GM12875 (cell line): Measurements from ENCODE around the gene COL8A1.

Experiments
- H3K4me3 ChIP-seq: one replicate; pipeline ENCODE4 v1.5.1; 2011; ENCODE audit warnings: low read depth, low read length, control low read depth
- TF ChIP-seq, protein P1 (sequence below): IDR thresholded peaks from 2 replicates; pipeline ENCODE4 v1.5.1; 2011; ENCODE audit warnings: low read depth, mild to moderate bottlenecking, control low read depth, inconsistent platforms, low read length, moderate library complexity, borderline replicate concordance; ENCODE audit not compliant: insufficient read depth

COL8A1 gene

DNA sequence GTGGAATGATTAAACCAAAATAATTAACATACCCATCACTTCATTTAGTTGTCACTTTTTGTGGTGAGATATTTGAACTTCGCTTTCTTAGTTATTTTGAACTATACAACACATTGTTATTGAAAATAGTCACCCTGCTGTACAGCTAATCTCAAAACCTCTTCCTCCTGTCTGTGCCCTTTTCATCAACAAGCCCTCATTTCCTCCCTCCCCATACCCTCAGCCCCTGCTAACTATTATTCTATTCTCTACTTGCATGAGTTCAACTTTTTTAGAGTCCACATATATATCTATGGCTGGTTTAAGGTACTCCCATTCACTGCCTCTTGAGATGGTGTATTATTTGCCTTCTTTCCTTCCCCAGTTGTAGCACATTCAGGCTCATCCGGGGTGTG, 32.2 kb downstream of the COL8A1 start:
- no peak overlapping the region for H3K4me3 ChIP-seq
- TF ChIP-seq, protein P1, sequence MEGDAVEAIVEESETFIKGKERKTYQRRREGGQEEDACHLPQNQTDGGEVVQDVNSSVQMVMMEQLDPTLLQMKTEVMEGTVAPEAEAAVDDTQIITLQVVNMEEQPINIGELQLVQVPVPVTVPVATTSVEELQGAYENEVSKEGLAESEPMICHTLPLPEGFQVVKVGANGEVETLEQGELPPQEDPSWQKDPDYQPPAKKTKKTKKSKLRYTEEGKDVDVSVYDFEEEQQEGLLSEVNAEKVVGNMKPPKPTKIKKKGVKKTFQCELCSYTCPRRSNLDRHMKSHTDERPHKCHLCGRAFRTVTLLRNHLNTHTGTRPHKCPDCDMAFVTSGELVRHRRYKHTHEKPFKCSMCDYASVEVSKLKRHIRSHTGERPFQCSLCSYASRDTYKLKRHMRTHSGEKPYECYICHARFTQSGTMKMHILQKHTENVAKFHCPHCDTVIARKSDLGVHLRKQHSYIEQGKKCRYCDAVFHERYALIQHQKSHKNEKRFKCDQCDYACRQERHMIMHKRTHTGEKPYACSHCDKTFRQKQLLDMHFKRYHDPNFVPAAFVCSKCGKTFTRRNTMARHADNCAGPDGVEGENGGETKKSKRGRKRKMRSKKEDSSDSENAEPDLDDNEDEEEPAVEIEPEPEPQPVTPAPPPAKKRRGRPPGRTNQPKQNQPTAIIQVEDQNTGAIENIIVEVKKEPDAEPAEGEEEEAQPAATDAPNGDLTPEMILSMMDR, result no peak

GRCh38 chr3:99674086-99674789, 35.8 kb downstream of the COL8A1 start:
- no peak overlapping the region for H3K4me3 ChIP-seq
- TF ChIP-seq, protein P1, result no peak

GRCh38 chr3:99678023-99678422, 39.6 kb downstream of the COL8A1 start:
- H3K4me3 ChIP-seq, result no peak overlapping the region
- TF ChIP-seq, protein P1, result no peak

GRCh38 chr3:99678896-99679295, 40.5 kb downstream of the COL8A1 start:
- TF ChIP-seq, protein P1, result no peak
- no peak overlapping the region for H3K4me3 ChIP-seq

DNA sequence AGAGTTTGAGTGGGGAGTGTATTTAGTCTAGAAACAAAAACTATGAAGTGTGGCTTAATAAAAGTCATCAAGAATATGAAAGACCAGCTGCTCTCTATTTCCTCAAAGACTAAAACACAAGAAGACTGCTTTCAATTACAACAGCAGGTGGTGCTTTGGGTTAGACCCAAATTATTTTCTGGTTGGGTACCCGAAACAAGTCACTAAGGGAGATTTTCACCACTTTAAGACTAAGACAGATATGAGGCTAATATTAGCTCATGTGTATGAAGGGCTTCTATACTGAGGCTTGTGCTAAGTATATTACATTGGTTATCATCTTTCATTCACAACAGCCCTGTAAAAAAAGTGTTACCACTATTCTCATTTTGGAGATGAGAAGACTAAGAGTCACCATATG, 43.1 kb downstream of the COL8A1 start:
- no peak overlapping the region for H3K4me3 ChIP-seq
- TF ChIP-seq, protein P1, result no peak

DNA sequence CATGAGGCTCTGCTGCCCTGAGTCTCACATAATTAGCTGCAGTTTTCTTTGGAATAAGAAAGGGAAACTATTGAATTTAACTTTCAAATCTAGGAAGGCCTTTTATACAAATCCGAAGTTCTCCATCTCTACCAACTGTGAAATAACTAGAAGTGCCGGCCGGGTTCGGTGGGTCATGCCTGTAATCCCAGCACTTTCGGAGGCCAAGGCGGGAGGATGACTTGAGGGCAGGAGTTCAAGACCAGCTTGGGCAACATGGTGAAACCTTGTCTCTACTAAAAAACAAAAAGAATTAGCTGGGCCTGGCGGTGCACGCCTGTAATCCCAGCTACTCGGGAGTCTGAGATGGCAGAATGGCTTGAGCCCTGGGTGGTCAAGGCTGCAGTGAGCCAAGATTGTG, 43.6 kb downstream of the COL8A1 start:
- TF ChIP-seq, protein P1, result no peak
- no peak overlapping the region for H3K4me3 ChIP-seq

DNA sequence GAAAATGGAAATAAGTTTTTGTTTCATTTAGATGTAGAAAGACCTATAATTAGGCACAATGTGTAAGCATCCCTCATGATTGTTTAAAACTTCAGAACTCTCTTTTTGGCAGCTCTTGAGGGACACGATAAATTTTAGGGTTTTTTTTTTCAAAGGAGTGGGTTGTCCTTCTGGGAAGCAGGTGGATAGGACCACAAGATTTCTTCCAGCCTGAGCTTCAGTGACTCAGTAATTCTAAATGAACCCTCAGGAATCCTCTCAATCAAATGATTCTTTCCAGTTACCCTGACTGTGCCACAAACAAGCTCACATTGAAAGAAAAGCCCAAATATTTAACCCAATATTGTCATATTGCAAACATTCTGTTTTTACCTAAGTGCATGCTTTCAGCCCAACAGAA, 45.1 kb downstream of the COL8A1 start:
- TF ChIP-seq, protein P1, result no peak
- no peak overlapping the region for H3K4me3 ChIP-seq
